Measurements from ENCODE around the gene CCT3.

CCT3 gene

GRCh38 chr1:156270314-156270713 lies 67.8 kb downstream of the CCT3 start:
- no peaks in the 10 kb centered on the region for H4K20me1 ChIP-seq (ENCODE audit: insufficient read depth, low read length)
- H3K36me3 ChIP-seq (replicated peaks; ENCODE audit: insufficient read depth, low read length) = peaks cover 40% of the 10 kb centered on the region
- no peak overlapping the region for H2AFZ ChIP-seq (ENCODE audit: low read length)
- H3K79me2 ChIP-seq (ENCODE audit: low read length) = peaks cover 14% of the 10 kb centered on the region; the same call in 1 of the 2 replicates
- no peak overlapping the region for H3K9ac ChIP-seq (ENCODE audit: low read length)
- H3K4me3 ChIP-seq (ENCODE audit: low read length) = no peak overlapping the region
- H3F3A ChIP-seq (ENCODE audit: insufficient read depth, low read length) = no peaks in the 10 kb centered on the region; the same call in 1 of the 2 replicates
- no peaks in the 10 kb centered on the region for H3K27me3 ChIP-seq (replicated peaks; ENCODE audit: insufficient read depth, low read length)
- H3K9me3 ChIP-seq (replicated peaks; ENCODE audit: insufficient read depth, low read length) = no peaks in the 10 kb centered on the region
- H3K4me1 ChIP-seq (ENCODE audit: low read length) = no peaks in the 10 kb centered on the region
- H3K4me2 ChIP-seq (ENCODE audit: low read depth, low read length) = no peak overlapping the region
- TF ChIP-seq EZH2 (optimal IDR thresholded peaks at IDR 0.05; ENCODE audit: low read depth, low read length) (no peak), EZH2phosphoT487 (IDR thresholded peaks at IDR 0.05; ENCODE audit: low read length) (no peak), CTCF (IDR thresholded peaks at IDR 0.05; ENCODE audit: low read length) (no peak)
- no peaks in the 10 kb centered on the region for H3K9me2 ChIP-seq (replicated peaks; ENCODE audit: insufficient read depth, low read length)
- no peak for DNase-seq
- H3K27ac ChIP-seq (ENCODE audit: low read length) = no peak overlapping the region

GRCh38 chr1:156268336-156268735 lies 69.8 kb downstream of the CCT3 start:
- Histone ChIP-seq H3K27me3 (replicated peaks; ENCODE audit: insufficient read depth, low read length) (no peaks in the 10 kb centered on the region), H3K9me2 (replicated peaks; ENCODE audit: insufficient read depth, low read length) (no peaks in the 10 kb centered on the region), H3K79me2 (ENCODE audit: low read length) (0 out of 2 replicates have a peak, but pooled peaks cover 9% of the 10 kb centered on the region), H3K36me3 (replicated peaks; ENCODE audit: insufficient read depth, low read length) (peaks cover 37% of the 10 kb centered on the region), H3K4me3 (ENCODE audit: low read length) (no peak overlapping the region), H3K27ac (ENCODE audit: low read length) (no peak overlapping the region), H2AFZ (ENCODE audit: low read length) (no peak overlapping the region), H3K4me2 (ENCODE audit: low read depth, low read length) (no peak overlapping the region), H3F3A (ENCODE audit: insufficient read depth, low read length) (no peaks in the 10 kb centered on the region; the same call in 1 of the 2 replicates), H3K4me1 (ENCODE audit: low read length) (no peaks in the 10 kb centered on the region), H4K20me1 (ENCODE audit: insufficient read depth, low read length) (no peaks in the 10 kb centered on the region), H3K9ac (ENCODE audit: low read length) (no peak overlapping the region), H3K9me3 (replicated peaks; ENCODE audit: insufficient read depth, low read length) (no peaks in the 10 kb centered on the region)
- no peak for DNase-seq
- TF ChIP-seq CTCF (IDR thresholded peaks at IDR 0.05; ENCODE audit: low read length) (no peak), EZH2 (optimal IDR thresholded peaks at IDR 0.05; ENCODE audit: low read depth, low read length) (no peak), EZH2phosphoT487 (IDR thresholded peaks at IDR 0.05; ENCODE audit: low read length) (no peak)

- H3K27me3 ChIP-seq (replicated peaks; ENCODE audit: insufficient read depth, low read length) = no peaks in the 10 kb centered on the region
- no peaks in the 10 kb centered on the region; the same call in 1 of the 2 replicates for H3F3A ChIP-seq (ENCODE audit: insufficient read depth, low read length)
- no peak overlapping the region for H3K4me3 ChIP-seq (ENCODE audit: low read length)
- TF ChIP-seq CTCF (IDR thresholded peaks at IDR 0.05; ENCODE audit: low read length) (no peak), EZH2phosphoT487 (IDR thresholded peaks at IDR 0.05; ENCODE audit: low read length) (no peak)
- H4K20me1 ChIP-seq (ENCODE audit: insufficient read depth, low read length) = no peaks in the 10 kb centered on the region
- H3K9me2 ChIP-seq (replicated peaks; ENCODE audit: insufficient read depth, low read length) = no peaks in the 10 kb centered on the region
- H2AFZ ChIP-seq (ENCODE audit: low read length) = no peak overlapping the region
- no peak overlapping the region for H3K27ac ChIP-seq (ENCODE audit: low read length)
- no peaks in the 10 kb centered on the region for H3K4me1 ChIP-seq (ENCODE audit: low read length)
- 0 out of 2 replicates have a peak, but pooled peaks cover 9% of the 10 kb centered on the region for H3K79me2 ChIP-seq (ENCODE audit: low read length)
- no peak overlapping the region for H3K4me2 ChIP-seq (ENCODE audit: low read depth, low read length)
- no peak for DNase-seq
- no peaks in the 10 kb centered on the region for H3K9me3 ChIP-seq (replicated peaks; ENCODE audit: insufficient read depth, low read length)
- peaks cover 38% of the 10 kb centered on the region for H3K36me3 ChIP-seq (replicated peaks; ENCODE audit: insufficient read depth, low read length)
- H3K9ac ChIP-seq (ENCODE audit: low read length) = no peak overlapping the region
These were observed 72.0 kb downstream of the CCT3 start for GRCh38 chr1:156266051-156266450.

All from MM.1S (cell line).